Uterus (tissue), 4 donors: Measurements from ENCODE around the gene STRAP. TPM values are rescaled to one million over a fixed set of nuclear protein-coding genes. Genes with fewer than 3 reads are reported as not detected.
A peak's percentile ranks its signal among the peaks of the same experiment; 100 is the strongest.

Experiments used
- DNase-seq, 2 donors: peaks; one replicate each; pipeline ENCODE4 v3.0.0-alpha.2; 2019 to 2020
- H3K27ac ChIP-seq, 2 donors: fragments of 200-600 bp; sonication (generic); 1 replicate in 1 of 2; 2 replicates in 1 of 2; pipeline ENCODE4 v1.5.1; 2016 to 2018
- H3K27me3 ChIP-seq, 2 donors: fragments of 200-600 bp; sonication (generic); one replicate each; pipeline ENCODE4 v1.5.1; 2018 to 2019; ENCODE audit warnings: control low read depth in 1 of 2
- H3K36me3 ChIP-seq, 2 donors: fragments of 200-600 bp; sonication (generic); one replicate each; pipeline ENCODE4 v1.5.1; 2019; ENCODE audit warnings: control low read depth in 1 of 2
- H3K4me1 ChIP-seq, 2 donors: fragments of 200-600 bp; sonication (generic); one replicate each; pipeline ENCODE4 v1.5.1; 2018 to 2019; ENCODE audit warnings: control low read depth in 1 of 2
- H3K4me3 ChIP-seq, 2 donors: fragments of 200-600 bp; sonication (generic); 1 replicate in 1 of 2; 2 replicates in 1 of 2; pipeline ENCODE4 v1.5.1; 2018 to 2019; ENCODE audit warnings: mild to moderate bottlenecking in 1 of 2
- H3K9me3 ChIP-seq, 2 donors: fragments of 200-600 bp; sonication (generic); one replicate each; pipeline ENCODE4 v1.5.1; 2019; ENCODE audit warnings: control low read depth in 1 of 2
- POLR2A ChIP-seq, 2 donors: fragments of 450-650 bp; IDR thresholded peaks; one replicate each; pipeline ENCODE4 v1.6.1; 2016; ENCODE audit warnings: antibody characterized with exemption in 2 of 2, mild to moderate bottlenecking in 1 of 2, moderate library complexity in 1 of 2
- intact Hi-C: fragments of 100-400 bp; cut with DNase I; formaldehyde crosslinking; loops from one replicate; pipeline ENCODE4 v1.15.1; 2023; ENCODE audit warnings: low total_unique reads
- total RNA-seq, 4 donors: library from RNA; depleted of rRNA in 3 of 4; stranded (reverse); fragments of >200 nt in 3 of 4; gene quantifications; one replicate each; pipeline versions ENCODE4 v1.1.0 to v1.2.4, GENCODE V29; 2014 to 2023
- TF ChIP-seq, protein P1 (sequence below), 4 experiments: fragments of 200-600 bp in 2 of 4; fragments of 450-650 bp in 2 of 4; sonication (generic) in 2 of 4; IDR thresholded peaks; one replicate each; pipeline ENCODE4 v1.5.1; 2016 to 2019; ENCODE audit warnings: antibody characterized with exemption in 4 of 4, mild to moderate bottlenecking in 2 of 4, moderate library complexity in 1 of 4
- donor health status: DM: yes; HTN: yes; CAD: no.

STRAP gene, protein sequence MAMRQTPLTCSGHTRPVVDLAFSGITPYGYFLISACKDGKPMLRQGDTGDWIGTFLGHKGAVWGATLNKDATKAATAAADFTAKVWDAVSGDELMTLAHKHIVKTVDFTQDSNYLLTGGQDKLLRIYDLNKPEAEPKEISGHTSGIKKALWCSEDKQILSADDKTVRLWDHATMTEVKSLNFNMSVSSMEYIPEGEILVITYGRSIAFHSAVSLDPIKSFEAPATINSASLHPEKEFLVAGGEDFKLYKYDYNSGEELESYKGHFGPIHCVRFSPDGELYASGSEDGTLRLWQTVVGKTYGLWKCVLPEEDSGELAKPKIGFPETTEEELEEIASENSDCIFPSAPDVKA
- total RNA-seq: 10 to 100 TPM; 43.8 to 65.8 (median 58.2) TPM

DNA sequence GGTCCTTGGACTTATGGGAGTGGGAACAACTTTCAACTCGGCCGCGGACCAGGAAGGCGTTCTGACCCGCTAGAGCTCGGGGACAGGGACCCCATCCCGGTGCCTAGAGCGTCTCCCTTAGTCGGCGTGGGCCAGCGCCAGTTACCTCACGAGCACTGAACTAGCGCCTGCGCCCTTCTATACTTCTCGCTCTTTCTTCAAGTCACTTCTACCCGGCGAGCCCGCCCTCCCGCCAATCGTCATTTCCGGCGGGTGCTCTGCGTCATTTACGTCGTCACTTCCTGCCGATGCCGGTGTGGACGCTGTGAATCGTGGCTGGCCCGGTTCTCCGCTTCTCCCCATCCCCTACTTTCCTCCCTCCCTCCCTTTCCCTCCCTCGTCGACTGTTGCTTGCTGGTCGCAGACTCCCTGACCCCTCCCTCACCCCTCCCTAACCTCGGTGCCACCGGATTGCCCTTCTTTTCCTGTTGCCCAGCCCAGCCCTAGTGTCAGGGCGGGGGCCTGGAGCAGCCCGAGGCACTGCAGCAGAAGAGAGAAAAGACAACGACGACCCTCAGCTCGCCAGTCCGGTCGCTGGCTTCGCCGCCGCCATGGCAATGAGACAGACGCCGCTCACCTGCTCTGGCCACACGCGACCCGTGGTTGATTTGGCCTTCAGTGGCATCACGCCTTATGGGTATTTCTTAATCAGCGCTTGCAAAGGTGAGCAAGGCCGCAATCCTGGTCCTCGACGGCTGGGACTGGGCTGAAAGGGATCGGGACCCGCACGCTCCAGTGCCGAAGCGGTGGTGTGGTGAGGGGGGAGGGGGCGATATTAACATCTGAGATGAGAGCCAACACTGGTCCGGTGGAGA is at the start of gene STRAP:
Gene STRAP (plus strand): TSS at position 270 of the 854 bp plus-strand sequence. CDS start 321 bp downstream, at position 591.
- intact Hi-C loops: no loop called here
- TF ChIP-seq, protein P1, sequence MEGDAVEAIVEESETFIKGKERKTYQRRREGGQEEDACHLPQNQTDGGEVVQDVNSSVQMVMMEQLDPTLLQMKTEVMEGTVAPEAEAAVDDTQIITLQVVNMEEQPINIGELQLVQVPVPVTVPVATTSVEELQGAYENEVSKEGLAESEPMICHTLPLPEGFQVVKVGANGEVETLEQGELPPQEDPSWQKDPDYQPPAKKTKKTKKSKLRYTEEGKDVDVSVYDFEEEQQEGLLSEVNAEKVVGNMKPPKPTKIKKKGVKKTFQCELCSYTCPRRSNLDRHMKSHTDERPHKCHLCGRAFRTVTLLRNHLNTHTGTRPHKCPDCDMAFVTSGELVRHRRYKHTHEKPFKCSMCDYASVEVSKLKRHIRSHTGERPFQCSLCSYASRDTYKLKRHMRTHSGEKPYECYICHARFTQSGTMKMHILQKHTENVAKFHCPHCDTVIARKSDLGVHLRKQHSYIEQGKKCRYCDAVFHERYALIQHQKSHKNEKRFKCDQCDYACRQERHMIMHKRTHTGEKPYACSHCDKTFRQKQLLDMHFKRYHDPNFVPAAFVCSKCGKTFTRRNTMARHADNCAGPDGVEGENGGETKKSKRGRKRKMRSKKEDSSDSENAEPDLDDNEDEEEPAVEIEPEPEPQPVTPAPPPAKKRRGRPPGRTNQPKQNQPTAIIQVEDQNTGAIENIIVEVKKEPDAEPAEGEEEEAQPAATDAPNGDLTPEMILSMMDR (IDR thresholded peaks at IDR 0.05): peak in 1 of 4 experiments; percentile 16
- TF ChIP-seq POLR2A (IDR thresholded peaks at IDR 0.05): peak; percentile 99 to 100
- H3K9me3 ChIP-seq: no peaks in the 10 kb centered on the region
- H3K36me3 ChIP-seq: no peaks in the 10 kb centered on the region
- peak within 1 kb of the TSS; percentile 95 to 97 for H3K27ac ChIP-seq
- H3K4me3 ChIP-seq: peak within 1 kb of the TSS; percentile 84 to 97
- no peaks in the 10 kb centered on the region for H3K27me3 ChIP-seq
- H3K4me1 ChIP-seq: peaks cover 0 to 7% of the 10 kb centered on the region in 2 donors
- DNase-seq: peak; percentile 97 to 98

DNA sequence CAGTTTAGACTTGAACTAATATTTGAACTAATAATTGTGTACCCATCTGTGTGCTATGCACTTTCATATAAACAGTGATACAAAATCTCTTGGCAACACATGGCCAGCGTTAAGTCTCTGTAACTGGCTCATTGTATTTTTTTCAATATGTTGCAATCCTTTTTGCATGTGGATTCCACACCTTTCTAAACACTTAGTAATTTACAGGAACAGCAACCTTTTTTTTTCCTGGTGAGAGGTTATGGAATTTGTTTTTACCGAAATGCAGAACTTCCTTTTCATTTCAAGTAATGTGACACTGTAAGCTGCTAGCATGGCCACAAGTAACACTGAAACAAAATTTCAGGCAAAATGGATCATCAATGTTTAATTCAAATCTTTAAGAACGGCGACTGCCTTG is 47.6 kb upstream of the STRAP start:
- DNase-seq: no peak
- no peak overlapping the region for H3K27ac ChIP-seq
- peaks cover 0 to 5% of the 10 kb centered on the region in 2 donors for H3K4me1 ChIP-seq
- intact Hi-C loops: no loop called here
- no peaks in the 10 kb centered on the region for H3K27me3 ChIP-seq
- no peak for TF ChIP-seq POLR2A (IDR thresholded peaks at IDR 0.05)
- TF ChIP-seq, protein P1 (IDR thresholded peaks at IDR 0.05): no peak
- no peaks in the 10 kb centered on the region for H3K9me3 ChIP-seq
- no peaks in the 10 kb centered on the region for H3K36me3 ChIP-seq
- H3K4me3 ChIP-seq: no peak overlapping the region

DNA sequence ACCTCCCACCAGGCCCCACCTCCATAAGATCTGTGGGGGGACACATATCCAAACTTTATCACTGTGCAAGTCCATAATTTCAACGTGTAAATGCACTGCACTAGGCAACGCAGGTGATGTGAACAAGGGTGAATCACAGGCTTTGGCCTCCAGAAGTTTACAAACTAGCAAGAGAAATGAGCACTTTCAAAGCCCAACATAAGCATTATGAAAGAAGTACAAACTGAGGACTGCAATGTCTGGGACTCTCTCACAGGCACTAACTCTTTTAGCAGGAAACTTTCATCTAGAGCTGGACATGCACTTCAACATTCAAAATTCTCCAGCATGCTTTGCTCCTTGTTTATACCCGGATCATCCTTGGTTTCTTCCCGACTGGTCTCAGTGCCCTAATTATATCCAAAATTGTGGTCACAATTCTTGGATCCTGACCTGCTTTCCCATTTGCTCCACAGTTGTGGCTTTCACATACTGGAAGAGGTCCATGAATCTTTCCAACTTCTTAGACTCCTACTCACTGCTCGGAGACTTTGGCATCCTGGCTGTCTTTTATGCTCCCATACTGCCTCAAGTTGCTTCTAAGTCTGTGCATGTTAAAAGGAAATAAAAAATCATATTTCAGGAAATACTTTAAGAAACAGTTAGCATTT is 44.9 kb upstream of the STRAP start:
- no peaks in the 10 kb centered on the region for H3K36me3 ChIP-seq
- TF ChIP-seq POLR2A (IDR thresholded peaks at IDR 0.05): no peak
- TF ChIP-seq, protein P1 (IDR thresholded peaks at IDR 0.05): no peak
- H3K4me1 ChIP-seq: peaks cover 0 to 5% of the 10 kb centered on the region in 2 donors
- no peaks in the 10 kb centered on the region for H3K9me3 ChIP-seq
- no peak for DNase-seq
- intact Hi-C loops: no loop called here
- no peak overlapping the region for H3K4me3 ChIP-seq
- H3K27ac ChIP-seq: peak overlapping the region; percentile 67 to 68
- no peaks in the 10 kb centered on the region for H3K27me3 ChIP-seq

DNA sequence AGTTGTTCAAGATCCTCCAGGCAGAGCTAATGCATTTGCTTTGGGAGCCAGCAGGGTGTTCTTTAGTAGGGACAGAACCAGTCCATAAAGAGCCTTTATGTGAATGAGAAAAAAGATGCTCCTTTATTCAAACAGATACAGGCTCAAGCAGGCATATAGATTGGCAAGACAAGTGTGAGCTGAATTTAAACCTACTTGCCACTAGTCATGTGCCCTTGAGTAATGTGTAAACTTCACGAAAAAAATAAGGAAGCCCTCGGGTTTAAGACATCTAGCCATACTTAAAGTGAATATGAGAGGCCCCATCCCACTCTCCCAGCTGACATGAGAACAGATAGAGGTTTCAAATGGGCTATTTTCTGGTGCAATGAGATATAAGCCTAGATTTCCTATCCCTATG is 43.1 kb upstream of the STRAP start:
- Histone ChIP-seq H3K27me3 (no peaks in the 10 kb centered on the region), H3K36me3 (no peaks in the 10 kb centered on the region), H3K4me3 (no peak overlapping the region), H3K27ac (peak overlapping the region in 1 of 2 donors; percentile 68), H3K4me1 (peaks cover 0 to 5% of the 10 kb centered on the region in 2 donors), H3K9me3 (no peaks in the 10 kb centered on the region)
- no peak for DNase-seq
- intact Hi-C loops: no loop called here
- TF ChIP-seq POLR2A (IDR thresholded peaks at IDR 0.05): no peak
- TF ChIP-seq, protein P1 (IDR thresholded peaks at IDR 0.05): no peak
